ENCODE measurements around the gene ZMYND8.

- no peak for TF ChIP-seq SUZ12 (IDR thresholded peaks at IDR 0.05; ENCODE audit: extremely low read depth, insufficient read depth, insufficient read length)
- no peak for TF ChIP-seq ZNF274 (IDR thresholded peaks at IDR 0.05; ENCODE audit: low read depth, low read length)
Observed at GRCh38 chr20:47263465-47264084, 92.9 kb downstream of the ZMYND8 start.

Data from NT2/D1 (cell line).